ENCODE measurements around the gene POLN. TPM values are rescaled to one million over a fixed set of nuclear protein-coding genes. Genes with fewer than 3 reads are reported as not detected.

POLN gene
- total RNA-seq, 1 experiment from 2014 or later: 0.26 TPM

DNA sequence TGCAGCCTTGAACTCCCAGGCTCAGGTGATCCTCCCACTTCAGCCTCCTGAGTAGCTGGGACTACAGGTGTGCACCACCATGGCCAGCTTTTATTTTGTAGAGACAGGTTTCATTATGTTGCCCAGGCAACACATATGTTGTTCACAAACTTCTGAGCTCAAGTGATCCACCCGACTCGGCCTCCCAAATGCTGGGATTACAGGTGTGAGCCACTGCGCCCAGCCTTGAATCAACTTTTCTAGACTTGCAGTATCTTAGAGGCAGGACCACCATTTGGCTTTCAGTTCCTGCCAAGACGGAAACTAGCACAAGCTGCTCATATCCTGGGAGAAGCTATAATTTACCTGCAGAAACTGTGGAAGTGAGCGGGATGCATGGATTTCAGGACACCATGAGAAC lies 162.9 kb downstream of the POLN start:
- no TSS peak for BruUV-seq (replicated peaks)
- Histone ChIP-seq H3F3A (ENCODE audit: low read length, unreplicated experiment) (no peaks in the 10 kb centered on the region), H3K4me3 (ENCODE audit: low read length) (no peak overlapping the region), H3K27ac (ENCODE audit: low read length) (no peak overlapping the region), H3K9me2 (replicated peaks; ENCODE audit: low read length) (no peaks in the 10 kb centered on the region), H4K20me1 (ENCODE audit: low read length) (no peaks in the 10 kb centered on the region), H3K9me3 (ENCODE audit: low read length) (no peaks in the 10 kb centered on the region), H3K79me2 (ENCODE audit: low read length) (no peaks in the 10 kb centered on the region), H3K9ac (ENCODE audit: low read length) (no peak overlapping the region), H3K27me3 (ENCODE audit: low read length) (no peaks in the 10 kb centered on the region), H3K4me2 (ENCODE audit: low read length) (no peak overlapping the region), H3K36me3 (ENCODE audit: low read depth, low read length) (no peaks in the 10 kb centered on the region), H3K4me1 (ENCODE audit: insufficient read depth, low read length) (no peaks in the 10 kb centered on the region), H2AFZ (ENCODE audit: low read length) (no peak overlapping the region)
- ATAC-seq: no peak
- ChIA-PET CTCF (no interaction called here), POLR2A (ENCODE audit: unreplicated experiment) (no interaction called here)
- DNase-seq: no peak
- TF ChIP-seq, protein P1, sequence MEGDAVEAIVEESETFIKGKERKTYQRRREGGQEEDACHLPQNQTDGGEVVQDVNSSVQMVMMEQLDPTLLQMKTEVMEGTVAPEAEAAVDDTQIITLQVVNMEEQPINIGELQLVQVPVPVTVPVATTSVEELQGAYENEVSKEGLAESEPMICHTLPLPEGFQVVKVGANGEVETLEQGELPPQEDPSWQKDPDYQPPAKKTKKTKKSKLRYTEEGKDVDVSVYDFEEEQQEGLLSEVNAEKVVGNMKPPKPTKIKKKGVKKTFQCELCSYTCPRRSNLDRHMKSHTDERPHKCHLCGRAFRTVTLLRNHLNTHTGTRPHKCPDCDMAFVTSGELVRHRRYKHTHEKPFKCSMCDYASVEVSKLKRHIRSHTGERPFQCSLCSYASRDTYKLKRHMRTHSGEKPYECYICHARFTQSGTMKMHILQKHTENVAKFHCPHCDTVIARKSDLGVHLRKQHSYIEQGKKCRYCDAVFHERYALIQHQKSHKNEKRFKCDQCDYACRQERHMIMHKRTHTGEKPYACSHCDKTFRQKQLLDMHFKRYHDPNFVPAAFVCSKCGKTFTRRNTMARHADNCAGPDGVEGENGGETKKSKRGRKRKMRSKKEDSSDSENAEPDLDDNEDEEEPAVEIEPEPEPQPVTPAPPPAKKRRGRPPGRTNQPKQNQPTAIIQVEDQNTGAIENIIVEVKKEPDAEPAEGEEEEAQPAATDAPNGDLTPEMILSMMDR (conservative IDR thresholded peaks at IDR 0.05; ENCODE audit: low read depth, low read length): no peak
- intact Hi-C loops (cut with micrococcal nuclease): no loop called here

DNA sequence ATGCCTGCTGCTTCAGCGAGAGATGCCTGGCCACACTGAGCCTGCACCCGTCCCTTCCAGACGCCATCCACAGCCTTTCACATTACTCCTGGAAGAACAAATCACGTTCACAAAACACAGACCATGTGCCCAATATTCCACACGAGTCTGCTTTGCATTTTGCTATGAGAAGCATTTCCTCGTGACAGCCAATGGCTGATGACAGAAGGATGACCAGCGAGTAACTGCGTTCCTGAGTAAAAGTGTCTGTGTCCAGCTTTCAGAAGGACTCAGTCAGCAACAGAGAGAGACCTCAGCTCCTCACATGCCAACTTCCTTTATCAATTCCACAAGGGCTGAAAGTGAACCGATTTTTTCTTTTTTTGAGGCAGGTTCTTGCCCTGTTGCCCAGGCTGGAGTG lies 163.3 kb downstream of the POLN start:
- H3K4me1 ChIP-seq (ENCODE audit: insufficient read depth, low read length): no peaks in the 10 kb centered on the region
- H3F3A ChIP-seq (ENCODE audit: low read length, unreplicated experiment): no peaks in the 10 kb centered on the region
- CTCF ChIA-PET: no interaction called here
- POLR2A ChIA-PET (ENCODE audit: unreplicated experiment): no interaction called here
- intact Hi-C loops (cut with micrococcal nuclease): no loop called here
- DNase-seq: no peak
- no peaks in the 10 kb centered on the region for H3K27me3 ChIP-seq (ENCODE audit: low read length)
- no peaks in the 10 kb centered on the region for H3K36me3 ChIP-seq (ENCODE audit: low read depth, low read length)
- no peaks in the 10 kb centered on the region for H3K9me2 ChIP-seq (replicated peaks; ENCODE audit: low read length)
- H3K79me2 ChIP-seq (ENCODE audit: low read length): no peaks in the 10 kb centered on the region
- H3K9me3 ChIP-seq (ENCODE audit: low read length): no peaks in the 10 kb centered on the region
- TF ChIP-seq EZH2phosphoT487 (IDR thresholded peaks at IDR 0.05; ENCODE audit: borderline replicate concordance, low read length) (no peak), EZH2 (IDR thresholded peaks at IDR 0.05; ENCODE audit: low read length, unreplicated experiment) (no peak)
- TF ChIP-seq, protein P1 (conservative IDR thresholded peaks at IDR 0.05; ENCODE audit: low read depth, low read length): no peak
- H4K20me1 ChIP-seq (ENCODE audit: low read length): no peaks in the 10 kb centered on the region
- BruUV-seq (replicated peaks): no TSS peak
- no peak overlapping the region for H2AFZ ChIP-seq (ENCODE audit: low read length)
- no peak for ATAC-seq
- H3K4me3 ChIP-seq (ENCODE audit: low read length): no peak overlapping the region
- no peak overlapping the region for H3K9ac ChIP-seq (ENCODE audit: low read length)
- H3K4me2 ChIP-seq (ENCODE audit: low read length): no peak overlapping the region
- no peak overlapping the region for H3K27ac ChIP-seq (ENCODE audit: low read length)

DNA sequence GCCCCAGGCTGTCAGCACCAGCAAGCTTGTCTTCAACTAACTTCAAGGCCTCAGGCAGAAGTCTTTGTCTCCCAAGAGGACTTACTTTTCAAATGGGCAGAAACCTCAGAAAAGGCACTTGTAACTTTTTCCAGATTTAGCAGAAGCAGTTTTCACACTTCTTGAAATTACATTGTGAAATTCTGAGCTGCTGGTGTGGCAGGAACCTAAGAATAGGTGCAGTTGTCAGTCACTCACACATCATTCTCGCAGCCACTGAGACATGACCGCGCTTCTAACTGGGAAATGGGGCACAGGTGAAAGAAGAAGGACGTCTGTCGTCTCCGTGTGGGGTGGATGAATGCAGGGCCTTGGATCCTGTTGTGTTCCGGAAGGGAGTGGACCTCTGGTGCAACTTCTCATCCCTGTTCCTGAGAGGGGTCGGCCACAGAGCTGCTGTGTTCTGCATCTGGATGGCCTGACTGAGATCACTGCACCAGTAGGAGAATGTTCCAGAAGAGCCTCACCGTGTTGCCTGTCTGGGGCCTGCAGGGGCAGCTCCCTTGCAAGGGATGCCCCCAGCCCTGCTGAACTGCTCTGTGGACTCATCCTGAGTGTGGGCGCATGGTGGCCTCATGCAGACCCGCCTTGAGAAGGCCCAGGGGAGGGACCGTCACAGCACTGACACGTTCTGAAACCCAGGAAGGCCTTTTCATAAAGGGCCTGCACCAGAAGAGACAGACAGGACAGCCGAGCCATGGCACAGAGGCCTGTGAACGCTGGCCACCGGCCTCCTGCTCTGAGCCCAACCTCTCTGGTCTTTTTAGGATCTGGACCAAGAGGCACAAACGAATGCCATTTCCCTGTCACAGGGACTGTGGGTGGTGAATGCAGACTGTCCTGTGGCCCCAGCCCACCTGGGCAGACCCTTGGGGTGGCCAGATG lies 164.1 kb downstream of the POLN start:
- no peak for ATAC-seq
- H3K27me3 ChIP-seq (ENCODE audit: low read length): no peaks in the 10 kb centered on the region
- no peaks in the 10 kb centered on the region for H3K36me3 ChIP-seq (ENCODE audit: low read depth, low read length)
- CTCF ChIA-PET: no interaction called here
- no peaks in the 10 kb centered on the region for H3K4me1 ChIP-seq (ENCODE audit: insufficient read depth, low read length)
- no peak overlapping the region for H3K27ac ChIP-seq (ENCODE audit: low read length)
- H3F3A ChIP-seq (ENCODE audit: low read length, unreplicated experiment): no peaks in the 10 kb centered on the region
- no peaks in the 10 kb centered on the region for H3K79me2 ChIP-seq (ENCODE audit: low read length)
- DNase-seq: no peak
- BruUV-seq (replicated peaks): no TSS peak
- H3K9me2 ChIP-seq (replicated peaks; ENCODE audit: low read length): no peaks in the 10 kb centered on the region
- H3K4me3 ChIP-seq (ENCODE audit: low read length): no peak overlapping the region
- H3K9me3 ChIP-seq (ENCODE audit: low read length): no peaks in the 10 kb centered on the region
- intact Hi-C loops (cut with micrococcal nuclease): no loop called here
- H2AFZ ChIP-seq (ENCODE audit: low read length): no peak overlapping the region
- no peaks in the 10 kb centered on the region for H4K20me1 ChIP-seq (ENCODE audit: low read length)
- TF ChIP-seq EZH2 (IDR thresholded peaks at IDR 0.05; ENCODE audit: low read length, unreplicated experiment) (no peak), EZH2phosphoT487 (IDR thresholded peaks at IDR 0.05; ENCODE audit: borderline replicate concordance, low read length) (no peak)
- POLR2A ChIA-PET (ENCODE audit: unreplicated experiment): no interaction called here
- no peak overlapping the region for H3K9ac ChIP-seq (ENCODE audit: low read length)
- H3K4me2 ChIP-seq (ENCODE audit: low read length): no peak overlapping the region

Data from PC-3 (cell line).